ENCODE data around the gene IP6K1.

The IP6K1 gene

DNA sequence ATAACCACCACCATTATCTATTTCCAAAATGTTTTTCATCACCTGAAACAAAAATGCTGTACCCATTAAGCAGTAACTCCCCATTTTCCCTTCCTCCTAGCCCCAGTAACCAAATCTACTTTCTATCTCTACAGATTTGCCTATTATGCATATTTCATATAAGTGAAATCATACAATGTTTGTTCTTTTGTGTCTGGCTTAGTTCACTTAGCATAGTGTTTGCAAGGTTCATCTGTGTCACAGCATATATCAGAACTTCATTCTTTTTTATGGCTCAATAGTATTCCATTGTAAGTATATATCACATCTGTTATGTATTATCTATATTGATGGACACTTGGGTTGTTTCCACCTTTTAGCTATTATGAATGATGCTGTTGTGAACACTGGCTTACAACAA, 45.9 kb downstream of the IP6K1 start:
- Histone ChIP-seq H3K9me2 (replicated peaks; ENCODE audit: low read depth, low read length) (no peaks in the 10 kb centered on the region), H4K20me1 (ENCODE audit: insufficient read depth, low read length, poor library complexity, severe bottlenecking) (no peaks in the 10 kb centered on the region), H3F3A (ENCODE audit: low read depth) (no peaks in the 10 kb centered on the region), H3K9me3 (ENCODE audit: insufficient read depth, low read depth, low read length) (no peaks in the 10 kb centered on the region), H3K9ac (ENCODE audit: low read depth, low read length, poor library complexity, severe bottlenecking) (no peak overlapping the region), H3K79me2 (ENCODE audit: insufficient read depth, low read length) (no peaks in the 10 kb centered on the region), H3K27me3 (ENCODE audit: insufficient read depth, low read length, poor library complexity, severe bottlenecking) (no peaks in the 10 kb centered on the region), H3K4me3 (ENCODE audit: low read length, poor library complexity, severe bottlenecking) (no peak overlapping the region), H3K4me1 (ENCODE audit: insufficient read depth, low read length, poor library complexity, severe bottlenecking) (no peaks in the 10 kb centered on the region), H3K4me2 (ENCODE audit: low read depth, low read length, poor library complexity, severe bottlenecking) (no peak overlapping the region), H2AFZ (ENCODE audit: low read length) (no peak overlapping the region), H3K36me3 (ENCODE audit: insufficient read depth, low read length) (peaks cover 35% of the 10 kb centered on the region; the same call in 1 of the 2 replicates)
- no peak for TF ChIP-seq EZH2phosphoT487 (IDR thresholded peaks at IDR 0.05; ENCODE audit: borderline replicate concordance)
- TF ChIP-seq, protein P1, sequence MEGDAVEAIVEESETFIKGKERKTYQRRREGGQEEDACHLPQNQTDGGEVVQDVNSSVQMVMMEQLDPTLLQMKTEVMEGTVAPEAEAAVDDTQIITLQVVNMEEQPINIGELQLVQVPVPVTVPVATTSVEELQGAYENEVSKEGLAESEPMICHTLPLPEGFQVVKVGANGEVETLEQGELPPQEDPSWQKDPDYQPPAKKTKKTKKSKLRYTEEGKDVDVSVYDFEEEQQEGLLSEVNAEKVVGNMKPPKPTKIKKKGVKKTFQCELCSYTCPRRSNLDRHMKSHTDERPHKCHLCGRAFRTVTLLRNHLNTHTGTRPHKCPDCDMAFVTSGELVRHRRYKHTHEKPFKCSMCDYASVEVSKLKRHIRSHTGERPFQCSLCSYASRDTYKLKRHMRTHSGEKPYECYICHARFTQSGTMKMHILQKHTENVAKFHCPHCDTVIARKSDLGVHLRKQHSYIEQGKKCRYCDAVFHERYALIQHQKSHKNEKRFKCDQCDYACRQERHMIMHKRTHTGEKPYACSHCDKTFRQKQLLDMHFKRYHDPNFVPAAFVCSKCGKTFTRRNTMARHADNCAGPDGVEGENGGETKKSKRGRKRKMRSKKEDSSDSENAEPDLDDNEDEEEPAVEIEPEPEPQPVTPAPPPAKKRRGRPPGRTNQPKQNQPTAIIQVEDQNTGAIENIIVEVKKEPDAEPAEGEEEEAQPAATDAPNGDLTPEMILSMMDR (conservative IDR thresholded peaks at IDR 0.05; ENCODE audit: low read length) = no peak

DNA sequence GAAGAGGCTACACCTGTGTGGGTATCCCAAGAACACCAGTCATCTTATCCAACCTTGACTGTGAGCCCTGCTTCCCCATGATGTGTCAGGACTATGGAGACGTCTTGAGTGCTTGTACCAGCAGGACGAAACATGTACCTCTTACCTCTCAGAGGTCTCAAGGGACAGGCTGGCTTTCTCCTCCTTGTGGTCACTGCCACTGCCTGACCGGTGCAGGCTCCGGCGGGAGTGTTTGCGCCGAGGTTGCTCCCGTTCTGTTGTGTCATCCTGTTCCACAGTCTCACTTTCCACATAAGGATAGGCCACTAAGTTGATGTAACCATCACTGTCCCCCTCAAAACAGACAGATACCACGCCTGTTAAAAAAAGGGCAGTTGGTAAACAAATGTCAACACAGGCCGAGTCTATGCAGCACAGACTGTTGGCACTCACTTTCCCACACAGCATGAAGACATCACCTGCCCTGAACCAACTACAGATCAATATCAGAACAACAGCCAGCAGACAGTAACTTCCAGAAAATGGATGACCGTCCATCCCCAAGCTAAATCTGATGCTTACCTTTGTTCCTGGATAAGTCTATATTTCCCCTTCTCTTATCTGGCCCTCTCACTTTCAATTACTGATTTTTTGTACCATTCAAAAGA, 48.2 kb downstream of the IP6K1 start:
- Histone ChIP-seq H3K36me3 (ENCODE audit: insufficient read depth, low read length) (peaks cover 47% of the 10 kb centered on the region; the same call in 1 of the 2 replicates), H3K4me1 (ENCODE audit: insufficient read depth, low read length, poor library complexity, severe bottlenecking) (no peaks in the 10 kb centered on the region), H3K4me2 (ENCODE audit: low read depth, low read length, poor library complexity, severe bottlenecking) (no peak overlapping the region), H3K9me2 (replicated peaks; ENCODE audit: low read depth, low read length) (no peaks in the 10 kb centered on the region), H2AFZ (ENCODE audit: low read length) (no peak overlapping the region), H3K4me3 (ENCODE audit: low read length, poor library complexity, severe bottlenecking) (no peak overlapping the region), H3K9me3 (ENCODE audit: insufficient read depth, low read depth, low read length) (no peaks in the 10 kb centered on the region), H3K9ac (ENCODE audit: low read depth, low read length, poor library complexity, severe bottlenecking) (no peak overlapping the region), H4K20me1 (ENCODE audit: insufficient read depth, low read length, poor library complexity, severe bottlenecking) (no peaks in the 10 kb centered on the region), H3K27me3 (ENCODE audit: insufficient read depth, low read length, poor library complexity, severe bottlenecking) (no peaks in the 10 kb centered on the region), H3K79me2 (ENCODE audit: insufficient read depth, low read length) (no peaks in the 10 kb centered on the region), H3F3A (ENCODE audit: low read depth) (no peaks in the 10 kb centered on the region)
- TF ChIP-seq, protein P1 (conservative IDR thresholded peaks at IDR 0.05; ENCODE audit: low read length) = no peak
- TF ChIP-seq EZH2phosphoT487 (IDR thresholded peaks at IDR 0.05; ENCODE audit: borderline replicate concordance) = no peak

DNA sequence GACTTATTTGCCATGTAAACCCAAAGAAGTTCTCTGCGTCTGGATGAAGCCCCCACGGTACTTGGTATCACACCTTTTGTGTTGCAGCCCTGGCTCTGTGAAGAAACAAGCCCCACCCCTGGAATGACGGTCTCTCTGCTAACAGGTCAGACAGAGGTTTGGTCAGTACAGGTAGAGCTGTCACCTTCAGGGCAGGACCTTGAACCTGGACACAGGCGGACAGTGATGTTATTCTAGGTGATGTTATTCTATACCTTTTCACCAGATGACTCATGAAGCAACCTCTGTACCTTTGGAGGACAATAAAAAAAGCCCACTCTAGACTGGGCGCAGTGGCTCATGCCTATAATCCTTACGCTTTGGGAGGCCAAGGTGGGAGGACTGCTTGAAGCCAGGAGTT, 51.6 kb downstream of the IP6K1 start:
- Histone ChIP-seq H3K4me1 (ENCODE audit: insufficient read depth, low read length, poor library complexity, severe bottlenecking) (no peaks in the 10 kb centered on the region), H3K36me3 (ENCODE audit: insufficient read depth, low read length) (peaks cover 73% of the 10 kb centered on the region; the same call in 1 of the 2 replicates), H3K9ac (ENCODE audit: low read depth, low read length, poor library complexity, severe bottlenecking) (no peak overlapping the region), H3K4me3 (ENCODE audit: low read length, poor library complexity, severe bottlenecking) (no peak overlapping the region), H3K4me2 (ENCODE audit: low read depth, low read length, poor library complexity, severe bottlenecking) (no peak overlapping the region), H4K20me1 (ENCODE audit: insufficient read depth, low read length, poor library complexity, severe bottlenecking) (no peaks in the 10 kb centered on the region), H2AFZ (ENCODE audit: low read length) (no peak overlapping the region), H3K79me2 (ENCODE audit: insufficient read depth, low read length) (no peaks in the 10 kb centered on the region), H3K9me2 (replicated peaks; ENCODE audit: low read depth, low read length) (no peaks in the 10 kb centered on the region), H3F3A (ENCODE audit: low read depth) (no peaks in the 10 kb centered on the region), H3K9me3 (ENCODE audit: insufficient read depth, low read depth, low read length) (no peaks in the 10 kb centered on the region), H3K27me3 (ENCODE audit: insufficient read depth, low read length, poor library complexity, severe bottlenecking) (no peaks in the 10 kb centered on the region)
- no peak for TF ChIP-seq EZH2phosphoT487 (IDR thresholded peaks at IDR 0.05; ENCODE audit: borderline replicate concordance)
- TF ChIP-seq, protein P1 (conservative IDR thresholded peaks at IDR 0.05; ENCODE audit: low read length) = no peak

All from Loucy (cell line).